Upper lobe of left lung (tissue), 4 donors: ENCODE results near the gene PSORS1C1.

ENCODE experiments used
- CTCF ChIP-seq, 6 experiments: fragments of 450-650 bp in 4 of 6; fragments of 200-600 bp in 2 of 6; sonication (generic) in 2 of 6; IDR thresholded peaks; one replicate each; pipeline ENCODE4 v1.5.1; 2016 to 2019; ENCODE audit warnings: antibody characterized with exemption in 6 of 6
- EP300 ChIP-seq, 4 donors: sonication (generic); formaldehyde crosslinking; IDR thresholded peaks; one replicate each; pipeline ENCODE4 v1.5.1; 2017; ENCODE audit warnings: antibody characterized with exemption in 4 of 4, control low read depth in 2 of 4
- POLR2A ChIP-seq, 4 donors: fragments of 450-650 bp; IDR thresholded peaks; one replicate each; pipeline ENCODE4 v1.5.1; 2016 to 2017; ENCODE audit warnings: antibody characterized with exemption in 4 of 4, mild to moderate bottlenecking in 2 of 4
- POLR2AphosphoS5 ChIP-seq, 2 donors: sonication (generic); formaldehyde crosslinking; IDR thresholded peaks; one replicate each; pipeline ENCODE4 v1.5.1; 2017; ENCODE audit warnings: antibody characterized with exemption in 2 of 2

GRCh38 chr6:31081872-31082271, 32.7 kb upstream of the PSORS1C1 start:
- TF ChIP-seq POLR2AphosphoS5 (IDR thresholded peaks at IDR 0.05) (no peak), CTCF (IDR thresholded peaks at IDR 0.05) (no peak), EP300 (IDR thresholded peaks at IDR 0.05) (no peak), POLR2A (IDR thresholded peaks at IDR 0.05) (no peak)
